ENCODE measurements around the gene KIRREL2.

The KIRREL2 gene

DNA sequence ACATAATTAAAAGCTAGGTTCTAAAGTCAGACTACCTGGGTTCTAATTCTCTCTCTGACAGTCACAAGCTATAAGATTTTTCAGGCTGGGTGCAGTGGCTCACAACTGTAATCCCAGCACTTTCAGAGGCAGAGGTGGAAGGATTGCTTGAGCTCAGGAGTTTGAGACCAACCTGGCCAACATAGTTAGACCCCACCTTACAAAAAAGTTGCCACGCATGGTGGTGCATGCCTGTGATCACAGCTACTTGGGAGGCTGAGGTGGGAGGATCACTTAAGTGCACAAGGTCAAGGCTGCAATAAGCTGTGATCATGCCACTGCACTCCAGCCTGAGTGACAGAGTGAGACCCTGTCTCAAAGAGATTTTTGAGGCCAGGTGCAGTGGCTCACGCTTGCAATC lies 37.6 kb downstream of the KIRREL2 start:
- H3K36me3 Mint-ChIP-seq (ENCODE audit: low read depth) = peaks cover 24% of the 10 kb centered on the region
- H3K27me3 Mint-ChIP-seq (ENCODE audit: low read depth) = no peaks in the 10 kb centered on the region
- peaks cover 4% of the 10 kb centered on the region for H3K4me1 Mint-ChIP-seq
- no peak overlapping the region for H3K4me3 Mint-ChIP-seq
- TF ChIP-seq, protein P1, sequence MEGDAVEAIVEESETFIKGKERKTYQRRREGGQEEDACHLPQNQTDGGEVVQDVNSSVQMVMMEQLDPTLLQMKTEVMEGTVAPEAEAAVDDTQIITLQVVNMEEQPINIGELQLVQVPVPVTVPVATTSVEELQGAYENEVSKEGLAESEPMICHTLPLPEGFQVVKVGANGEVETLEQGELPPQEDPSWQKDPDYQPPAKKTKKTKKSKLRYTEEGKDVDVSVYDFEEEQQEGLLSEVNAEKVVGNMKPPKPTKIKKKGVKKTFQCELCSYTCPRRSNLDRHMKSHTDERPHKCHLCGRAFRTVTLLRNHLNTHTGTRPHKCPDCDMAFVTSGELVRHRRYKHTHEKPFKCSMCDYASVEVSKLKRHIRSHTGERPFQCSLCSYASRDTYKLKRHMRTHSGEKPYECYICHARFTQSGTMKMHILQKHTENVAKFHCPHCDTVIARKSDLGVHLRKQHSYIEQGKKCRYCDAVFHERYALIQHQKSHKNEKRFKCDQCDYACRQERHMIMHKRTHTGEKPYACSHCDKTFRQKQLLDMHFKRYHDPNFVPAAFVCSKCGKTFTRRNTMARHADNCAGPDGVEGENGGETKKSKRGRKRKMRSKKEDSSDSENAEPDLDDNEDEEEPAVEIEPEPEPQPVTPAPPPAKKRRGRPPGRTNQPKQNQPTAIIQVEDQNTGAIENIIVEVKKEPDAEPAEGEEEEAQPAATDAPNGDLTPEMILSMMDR (IDR thresholded peaks at IDR 0.05; ENCODE audit: unreplicated experiment in 3 of 3) = no peak
- H3K27ac Mint-ChIP-seq = no peak overlapping the region
- no peaks in the 10 kb centered on the region for H3K9me3 Mint-ChIP-seq

DNA sequence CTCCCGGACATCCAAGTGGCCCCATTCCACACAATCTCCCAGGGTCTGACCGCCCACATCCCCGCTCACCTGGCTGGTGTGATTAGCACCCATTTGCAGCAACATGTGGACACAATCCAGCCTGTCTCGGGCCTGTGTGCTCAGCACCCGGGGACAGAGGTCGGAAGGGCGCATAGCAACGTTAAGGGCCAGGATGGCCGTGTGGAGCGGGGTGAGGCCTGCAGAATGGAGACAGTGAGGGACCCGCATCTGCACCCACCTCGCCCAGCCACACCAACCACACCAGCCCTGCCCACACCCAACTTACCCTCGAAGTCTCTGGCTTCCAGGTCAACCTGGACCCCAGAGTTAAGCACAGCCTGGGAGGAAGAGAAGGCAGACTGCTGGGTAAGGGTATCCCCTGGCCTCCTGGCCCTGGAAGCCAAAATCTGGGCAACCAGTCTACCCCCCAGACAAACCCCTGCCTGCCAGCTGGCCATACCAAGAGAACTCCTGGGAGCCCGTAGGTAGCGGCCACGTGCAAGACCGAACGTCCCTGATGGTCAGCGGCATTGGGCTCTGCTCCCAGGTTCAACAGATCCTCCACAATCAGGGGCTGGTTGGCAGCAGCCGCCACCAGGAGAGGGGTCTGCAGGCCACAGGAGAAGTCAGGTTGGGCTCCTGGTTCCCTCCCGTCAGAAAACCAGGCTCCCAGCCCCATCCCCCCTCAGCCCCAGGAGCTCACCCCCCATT lies 39.4 kb downstream of the KIRREL2 start:
- no peaks in the 10 kb centered on the region for H3K27me3 Mint-ChIP-seq (ENCODE audit: low read depth)
- H3K36me3 Mint-ChIP-seq (ENCODE audit: low read depth) = peaks cover 11% of the 10 kb centered on the region
- H3K4me1 Mint-ChIP-seq = peaks cover 4% of the 10 kb centered on the region
- H3K9me3 Mint-ChIP-seq = no peaks in the 10 kb centered on the region
- H3K4me3 Mint-ChIP-seq = peak overlapping the region in 2 of 3 experiments; percentile 43 to 62
- TF ChIP-seq, protein P1 (IDR thresholded peaks at IDR 0.05; ENCODE audit: unreplicated experiment in 3 of 3) = no peak
- no peak overlapping the region for H3K27ac Mint-ChIP-seq

DNA sequence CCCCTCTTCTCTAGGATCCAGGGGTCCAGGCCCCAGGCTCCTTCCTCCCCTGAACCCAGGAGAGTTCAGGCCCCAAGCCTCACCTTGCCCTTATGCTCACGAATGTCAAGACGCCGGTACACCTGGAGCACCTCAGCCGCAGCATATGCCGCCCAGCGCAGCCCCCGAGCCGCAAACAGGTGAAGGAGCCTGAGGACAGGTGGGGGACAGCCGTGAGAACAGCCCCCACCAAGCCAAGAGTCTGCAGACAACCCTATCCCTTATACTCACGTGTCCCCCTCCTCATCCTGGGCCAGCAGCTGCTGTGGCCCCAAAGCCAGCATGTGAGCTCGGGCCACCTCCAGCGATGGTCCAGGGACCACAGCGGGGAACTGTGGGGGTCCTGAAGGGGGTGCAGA lies 39.9 kb downstream of the KIRREL2 start:
- Mint-ChIP-seq H3K4me1 (peaks cover 4% of the 10 kb centered on the region), H3K27me3 (ENCODE audit: low read depth) (no peaks in the 10 kb centered on the region), H3K9me3 (no peaks in the 10 kb centered on the region), H3K36me3 (ENCODE audit: low read depth) (peaks cover 10% of the 10 kb centered on the region), H3K27ac (no peak overlapping the region), H3K4me3 (no peak overlapping the region)
- TF ChIP-seq, protein P1 (IDR thresholded peaks at IDR 0.05; ENCODE audit: unreplicated experiment in 3 of 3) = no peak

DNA sequence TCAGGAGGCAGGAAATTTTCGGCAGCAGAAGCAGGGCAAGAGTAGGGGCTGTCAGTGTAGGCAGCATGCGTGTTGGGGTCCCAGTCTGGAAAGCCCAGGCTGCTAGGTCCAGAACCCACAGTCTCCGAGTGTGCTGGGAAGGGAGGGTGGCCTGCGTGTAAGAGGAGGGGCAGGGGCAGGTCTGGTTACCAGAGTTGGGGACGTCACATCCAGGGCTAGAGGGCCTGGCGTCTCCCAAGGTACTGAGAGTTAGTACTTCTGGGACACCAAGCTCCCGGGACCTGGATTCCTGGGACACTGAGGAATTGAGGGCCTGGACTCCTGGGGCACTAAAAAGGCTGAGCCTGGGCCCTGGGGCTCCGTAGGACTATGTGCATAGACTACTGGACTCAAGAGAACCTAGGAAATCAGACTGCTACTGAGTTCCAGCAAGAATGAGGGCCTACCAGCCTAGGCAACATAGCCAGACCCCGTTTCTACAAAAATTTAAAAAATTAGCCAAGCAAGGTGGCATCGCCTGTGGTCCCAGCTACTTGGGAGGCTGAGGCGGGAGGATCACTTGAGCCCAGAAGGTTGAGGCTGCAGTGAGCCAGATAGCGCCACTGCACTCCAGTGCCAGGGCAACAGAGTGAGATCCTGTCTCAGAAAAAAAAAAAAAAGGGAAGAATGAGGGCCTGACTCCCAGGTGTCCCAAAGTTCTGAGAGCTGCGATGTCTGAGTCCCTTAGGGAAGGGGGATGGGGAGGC lies 41.2 kb downstream of the KIRREL2 start:
- peak overlapping the region; percentile 79 to 97 (median 93) for H3K4me3 Mint-ChIP-seq
- peaks cover 10% of the 10 kb centered on the region for H3K4me1 Mint-ChIP-seq
- H3K27me3 Mint-ChIP-seq (ENCODE audit: low read depth) = peaks cover 11% of the 10 kb centered on the region
- peaks cover 5% of the 10 kb centered on the region for H3K36me3 Mint-ChIP-seq (ENCODE audit: low read depth)
- TF ChIP-seq, protein P1 (IDR thresholded peaks at IDR 0.05; ENCODE audit: unreplicated experiment in 3 of 3) = no peak
- H3K27ac Mint-ChIP-seq = no peak overlapping the region
- no peaks in the 10 kb centered on the region for H3K9me3 Mint-ChIP-seq

DNA sequence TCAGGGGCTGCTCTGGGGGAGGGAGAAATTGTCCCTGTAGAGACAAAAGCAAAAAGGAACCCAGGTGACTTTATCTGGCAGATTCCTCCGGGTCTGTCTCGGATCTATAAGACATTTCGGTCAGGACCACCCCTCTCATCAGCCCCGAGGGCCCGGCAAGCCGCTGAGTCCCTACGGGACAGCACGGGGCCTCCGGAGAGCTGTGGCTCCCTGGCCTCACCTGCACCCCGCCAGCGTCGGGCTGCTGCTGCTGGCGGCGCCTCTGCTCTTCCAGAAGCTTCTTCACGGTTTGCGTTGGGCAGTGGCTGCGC lies 41.7 kb downstream of the KIRREL2 start:
- Mint-ChIP-seq H3K27me3 (ENCODE audit: low read depth) (peaks cover 17% of the 10 kb centered on the region), H3K36me3 (ENCODE audit: low read depth) (peaks cover 5% of the 10 kb centered on the region), H3K9me3 (no peaks in the 10 kb centered on the region), H3K4me1 (peaks cover 13% of the 10 kb centered on the region), H3K27ac (no peak overlapping the region), H3K4me3 (peak overlapping the region; percentile 93 to 97 (median 97))
- TF ChIP-seq, protein P1 (IDR thresholded peaks at IDR 0.05; ENCODE audit: unreplicated experiment in 3 of 3) = no peak

Data from nephron (organoid).